Measurements from ENCODE around the gene LTC4S.

Gene LTC4S

DNA sequence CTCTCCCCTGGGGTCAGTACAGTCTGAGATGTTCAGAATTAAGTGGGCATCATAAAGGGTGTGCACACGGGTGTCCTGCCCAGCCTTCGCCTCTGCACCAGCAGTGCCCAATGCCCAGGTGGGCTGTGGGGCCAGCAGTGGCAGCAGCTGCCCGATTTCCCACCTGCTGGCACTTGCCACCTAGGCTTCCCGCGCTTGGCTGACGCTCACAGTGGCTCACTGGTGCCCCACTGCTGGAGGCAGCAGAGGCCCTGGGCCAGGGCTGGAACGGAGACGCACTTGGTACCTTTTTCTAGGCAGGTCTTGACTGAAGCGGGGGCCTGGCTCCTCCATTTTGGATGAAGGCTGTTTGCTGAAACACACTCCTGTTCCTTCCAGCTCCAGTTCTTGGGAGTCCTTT, 47.8 kb downstream of the LTC4S start:
- Histone ChIP-seq H3K27me3 (ENCODE audit: insufficient read depth, low read length, poor library complexity) (no peaks in the 10 kb centered on the region), H3K9ac (ENCODE audit: low read depth, low read length) (no peak overlapping the region), H3K79me2 (ENCODE audit: insufficient read depth, low read length) (no peaks in the 10 kb centered on the region), H3K4me1 (ENCODE audit: insufficient read depth, low read length) (peaks cover 5% of the 10 kb centered on the region), H3K36me3 (ENCODE audit: insufficient read depth, low read length) (peaks cover 31% of the 10 kb centered on the region), H3K4me2 (ENCODE audit: insufficient read depth, low read length) (no peak overlapping the region), H4K20me1 (ENCODE audit: insufficient read depth, low read length) (no peaks in the 10 kb centered on the region), H2AFZ (ENCODE audit: low read depth, low read length) (no peak overlapping the region), H3K27ac (ENCODE audit: low read length) (no peak overlapping the region), H3K4me3 (ENCODE audit: low read depth in 1 of 2, low read length in 2 of 2) (no peak overlapping the region), H3K9me3 (ENCODE audit: insufficient read depth, low read length, severe bottlenecking) (peaks cover 9% of the 10 kb centered on the region)
- DNase-seq, result no peak
- TF ChIP-seq EZH2 (IDR thresholded peaks at IDR 0.05; ENCODE audit: borderline replicate concordance, low read depth, low read length, severe bottlenecking), result no peak
- TF ChIP-seq CTCF (IDR thresholded peaks at IDR 0.05; ENCODE audit: borderline replicate concordance, extremely low read depth, low read length, poor library complexity, severe bottlenecking), result no peak
- ATAC-seq (ENCODE audit: insufficient read depth, low read depth), result no peak
